MM.1S (cell line): Measurements from ENCODE around the gene IGSF5.

ENCODE experiments used
- DNase-seq: peaks from one replicate; pipeline ENCODE4 v3.0.0-alpha.2; 2015
- H2AFZ ChIP-seq: fragments of 300-600 bp; sonication (generic); 2 replicates; pipeline ENCODE4 v1.6.0; 2016; ENCODE audit warnings: antibody characterized with exemption, low read length
- H3F3A ChIP-seq: fragments of 300-600 bp; sonication (generic); 2 replicates; pipeline ENCODE4 v1.6.1; 2016; ENCODE audit warnings: mild to moderate bottlenecking, antibody characterized with exemption, low read length, moderate library complexity, mixed read lengths; ENCODE audit not compliant: insufficient read depth
- H3K27ac ChIP-seq: fragments of 300-600 bp; sonication (generic); 2 replicates; pipeline ENCODE4 v1.5.1; 2016; ENCODE audit warnings: mild to moderate bottlenecking, low read length
- H3K27me3 ChIP-seq: fragments of 300-600 bp; sonication (generic); replicated peaks from 2 replicates; pipeline ENCODE4 v1.6.0; 2016; ENCODE audit warnings: low read length; ENCODE audit not compliant: insufficient read depth
- H3K36me3 ChIP-seq: fragments of 300-600 bp; sonication (generic); replicated peaks from 2 replicates; pipeline ENCODE4 v1.6.1; 2016; ENCODE audit warnings: mild to moderate bottlenecking, low read length, mixed read lengths; ENCODE audit not compliant: insufficient read depth
- H3K4me1 ChIP-seq: fragments of 300-600 bp; sonication (generic); 2 replicates; pipeline ENCODE4 v1.6.1; 2016; ENCODE audit warnings: low read length, mixed read lengths
- H3K4me2 ChIP-seq: fragments of 300-600 bp; sonication (generic); 2 replicates; pipeline ENCODE4 v1.6.0; 2016; ENCODE audit warnings: low read depth, low read length
- H3K4me3 ChIP-seq: fragments of 300-600 bp; sonication (generic); 2 replicates; pipeline ENCODE4 v1.5.1; 2016; ENCODE audit warnings: low read length, mixed read lengths
- H3K79me2 ChIP-seq: fragments of 300-600 bp; sonication (generic); 2 replicates; pipeline ENCODE4 v1.6.1; 2016; ENCODE audit warnings: mixed run types, low read length, mixed read lengths
- H3K9ac ChIP-seq: fragments of 300-600 bp; sonication (generic); 2 replicates; pipeline ENCODE4 v1.6.1; 2016; ENCODE audit warnings: low read length, mixed read lengths
- H3K9me2 ChIP-seq: fragments of 300-600 bp; sonication (generic); replicated peaks from 2 replicates; pipeline ENCODE4 v1.6.1; 2016; ENCODE audit warnings: mild to moderate bottlenecking, low read length, mixed read lengths; ENCODE audit not compliant: insufficient read depth
- H3K9me3 ChIP-seq: fragments of 300-600 bp; sonication (generic); replicated peaks from 2 replicates; pipeline ENCODE4 v1.6.1; 2016; ENCODE audit warnings: mild to moderate bottlenecking, low read length, mixed read lengths; ENCODE audit not compliant: insufficient read depth
- H4K20me1 ChIP-seq: fragments of 300-600 bp; sonication (generic); 2 replicates; pipeline ENCODE4 v1.6.1; 2016; ENCODE audit warnings: mild to moderate bottlenecking, low read length, moderate library complexity, mixed read lengths; ENCODE audit not compliant: insufficient read depth
- EZH2 ChIP-seq: fragments of 300-600 bp; sonication (generic); optimal IDR thresholded peaks from 2 replicates; pipeline ENCODE3; 2017; ENCODE audit warnings: low read depth, mild to moderate bottlenecking, antibody characterized with exemption, low read length, mixed read lengths
- EZH2phosphoT487 ChIP-seq: fragments of 300-600 bp; sonication (generic); IDR thresholded peaks from 2 replicates; pipeline ENCODE4 v1.6.1; 2018; ENCODE audit warnings: antibody characterized with exemption, low read length
- TF ChIP-seq, protein P1 (sequence below): fragments of 300-600 bp; sonication (generic); IDR thresholded peaks from 2 replicates; pipeline ENCODE4 v1.5.1; 2016; ENCODE audit warnings: antibody characterized with exemption, low read length, mixed read lengths

The IGSF5 gene

DNA sequence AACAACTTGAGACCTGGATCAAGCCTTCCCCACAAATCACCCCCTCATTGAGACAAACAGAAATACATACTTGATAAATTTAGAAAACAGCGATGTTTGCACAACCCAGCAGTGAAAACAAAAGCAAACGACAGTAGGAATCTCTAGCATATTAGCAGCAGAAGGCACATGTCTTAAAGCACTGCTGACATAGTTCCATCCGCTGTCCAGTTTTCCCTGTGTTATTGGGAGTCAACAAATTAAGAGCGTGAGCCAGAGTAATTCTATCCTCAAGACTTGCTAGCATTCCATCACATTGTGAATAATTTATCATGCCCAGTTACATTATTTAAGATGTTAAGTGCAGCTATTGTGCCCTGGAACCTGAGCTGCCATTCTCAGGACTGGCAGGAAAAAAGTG lies 55.3 kb downstream of the IGSF5 start:
- H3F3A ChIP-seq = no peaks in the 10 kb centered on the region
- no peak overlapping the region for H2AFZ ChIP-seq
- H3K79me2 ChIP-seq = no peaks in the 10 kb centered on the region
- H3K9ac ChIP-seq = no peak overlapping the region
- no peaks in the 10 kb centered on the region for H3K9me2 ChIP-seq
- H3K4me3 ChIP-seq = no peak overlapping the region
- no peaks in the 10 kb centered on the region for H3K9me3 ChIP-seq
- H3K27ac ChIP-seq = no peak overlapping the region
- TF ChIP-seq EZH2phosphoT487 = no peak
- TF ChIP-seq, protein P1, sequence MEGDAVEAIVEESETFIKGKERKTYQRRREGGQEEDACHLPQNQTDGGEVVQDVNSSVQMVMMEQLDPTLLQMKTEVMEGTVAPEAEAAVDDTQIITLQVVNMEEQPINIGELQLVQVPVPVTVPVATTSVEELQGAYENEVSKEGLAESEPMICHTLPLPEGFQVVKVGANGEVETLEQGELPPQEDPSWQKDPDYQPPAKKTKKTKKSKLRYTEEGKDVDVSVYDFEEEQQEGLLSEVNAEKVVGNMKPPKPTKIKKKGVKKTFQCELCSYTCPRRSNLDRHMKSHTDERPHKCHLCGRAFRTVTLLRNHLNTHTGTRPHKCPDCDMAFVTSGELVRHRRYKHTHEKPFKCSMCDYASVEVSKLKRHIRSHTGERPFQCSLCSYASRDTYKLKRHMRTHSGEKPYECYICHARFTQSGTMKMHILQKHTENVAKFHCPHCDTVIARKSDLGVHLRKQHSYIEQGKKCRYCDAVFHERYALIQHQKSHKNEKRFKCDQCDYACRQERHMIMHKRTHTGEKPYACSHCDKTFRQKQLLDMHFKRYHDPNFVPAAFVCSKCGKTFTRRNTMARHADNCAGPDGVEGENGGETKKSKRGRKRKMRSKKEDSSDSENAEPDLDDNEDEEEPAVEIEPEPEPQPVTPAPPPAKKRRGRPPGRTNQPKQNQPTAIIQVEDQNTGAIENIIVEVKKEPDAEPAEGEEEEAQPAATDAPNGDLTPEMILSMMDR = no peak
- TF ChIP-seq EZH2 = no peak
- no peak for DNase-seq
- H3K4me2 ChIP-seq = no peak overlapping the region
- H4K20me1 ChIP-seq = no peaks in the 10 kb centered on the region
- no peaks in the 10 kb centered on the region for H3K27me3 ChIP-seq
- no peaks in the 10 kb centered on the region for H3K36me3 ChIP-seq
- H3K4me1 ChIP-seq = no peaks in the 10 kb centered on the region

DNA sequence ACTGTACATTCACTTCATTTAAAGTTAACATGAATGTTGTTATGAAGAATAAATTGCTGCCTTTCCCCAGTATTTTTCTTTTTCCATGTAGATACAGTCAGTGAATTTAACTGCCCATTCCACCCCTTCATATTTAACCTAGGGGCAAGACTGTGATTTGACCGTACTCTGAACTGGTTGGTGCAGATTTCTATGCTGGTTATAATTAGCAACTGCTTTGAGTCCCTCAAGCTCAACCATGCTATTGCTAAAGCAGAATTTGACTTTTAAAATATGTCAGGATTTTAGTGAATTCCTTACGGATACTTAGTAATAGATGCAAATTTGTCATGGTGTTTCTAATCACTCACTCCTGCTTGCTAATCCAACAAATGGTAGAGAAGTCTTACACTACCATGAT lies 57.2 kb downstream of the IGSF5 start:
- H3K36me3 ChIP-seq = no peaks in the 10 kb centered on the region
- no peaks in the 10 kb centered on the region for H4K20me1 ChIP-seq
- no peaks in the 10 kb centered on the region for H3K27me3 ChIP-seq
- no peak for TF ChIP-seq EZH2
- H3F3A ChIP-seq = no peaks in the 10 kb centered on the region
- no peak overlapping the region for H3K27ac ChIP-seq
- no peak overlapping the region for H2AFZ ChIP-seq
- no peaks in the 10 kb centered on the region for H3K79me2 ChIP-seq
- H3K4me1 ChIP-seq = no peaks in the 10 kb centered on the region
- DNase-seq = no peak
- H3K9me3 ChIP-seq = no peaks in the 10 kb centered on the region
- no peak overlapping the region for H3K9ac ChIP-seq
- H3K4me3 ChIP-seq = no peak overlapping the region
- no peaks in the 10 kb centered on the region for H3K9me2 ChIP-seq
- no peak overlapping the region for H3K4me2 ChIP-seq

DNA sequence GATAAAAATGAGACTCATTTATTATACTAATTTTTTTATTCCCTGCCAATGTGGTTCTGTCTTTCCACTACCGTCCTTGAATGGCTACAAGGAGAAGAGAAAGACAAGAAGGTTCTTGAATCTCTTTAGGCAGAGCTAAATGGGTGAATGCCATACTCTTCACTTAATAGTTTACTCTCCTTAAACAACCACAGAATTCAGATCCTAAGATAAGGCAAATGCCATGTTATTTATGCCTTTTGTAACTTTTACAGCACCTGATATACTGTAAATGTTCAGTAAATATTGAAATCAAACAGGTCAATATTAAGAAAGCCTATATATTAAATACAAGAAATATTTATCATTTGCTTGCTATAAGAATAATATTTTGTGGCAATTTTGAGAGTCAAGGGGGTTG lies 58.4 kb downstream of the IGSF5 start:
- Histone ChIP-seq H3K9me3 (no peaks in the 10 kb centered on the region), H4K20me1 (no peaks in the 10 kb centered on the region), H3K27ac (no peak overlapping the region), H3K9me2 (no peaks in the 10 kb centered on the region), H3K27me3 (no peaks in the 10 kb centered on the region), H3K79me2 (no peaks in the 10 kb centered on the region), H3K9ac (no peak overlapping the region), H3F3A (no peaks in the 10 kb centered on the region), H3K4me2 (no peak overlapping the region), H3K36me3 (no peaks in the 10 kb centered on the region), H3K4me3 (no peak overlapping the region), H3K4me1 (no peaks in the 10 kb centered on the region), H2AFZ (no peak overlapping the region)
- DNase-seq = no peak
- no peak for TF ChIP-seq EZH2phosphoT487
- no peak for TF ChIP-seq EZH2
- TF ChIP-seq, protein P1 = no peak

DNA sequence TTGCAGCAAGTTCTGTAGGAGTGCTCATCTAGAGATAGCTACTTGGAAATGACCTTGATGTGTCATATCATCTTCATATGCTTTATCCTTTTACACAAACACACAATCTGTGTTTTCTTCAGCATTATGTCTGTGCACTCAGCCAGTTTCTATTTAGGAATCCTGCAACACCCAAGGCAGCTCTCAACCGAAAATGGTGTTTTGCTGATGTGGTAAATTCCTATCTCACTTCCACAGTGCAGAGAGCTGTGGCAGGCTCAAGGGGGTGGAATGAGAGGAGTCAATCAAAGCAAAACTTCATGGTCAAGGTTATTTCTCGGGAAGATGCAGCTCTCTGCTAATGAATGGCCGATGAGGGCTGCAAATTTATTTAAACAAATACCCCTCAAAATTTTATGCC lies 59.3 kb downstream of the IGSF5 start:
- H3K27ac ChIP-seq = no peak overlapping the region
- no peak overlapping the region for H2AFZ ChIP-seq
- H3K9ac ChIP-seq = no peak overlapping the region
- DNase-seq = no peak
- no peaks in the 10 kb centered on the region for H3F3A ChIP-seq
- H3K27me3 ChIP-seq = no peaks in the 10 kb centered on the region
- no peaks in the 10 kb centered on the region for H3K9me3 ChIP-seq
- H3K4me1 ChIP-seq = no peaks in the 10 kb centered on the region
- H4K20me1 ChIP-seq = no peaks in the 10 kb centered on the region
- no peak overlapping the region for H3K4me3 ChIP-seq
- TF ChIP-seq, protein P1 = no peak
- TF ChIP-seq EZH2phosphoT487 = no peak
- TF ChIP-seq EZH2 = no peak
- H3K79me2 ChIP-seq = no peaks in the 10 kb centered on the region
- H3K9me2 ChIP-seq = no peaks in the 10 kb centered on the region
- no peak overlapping the region for H3K4me2 ChIP-seq
- no peaks in the 10 kb centered on the region for H3K36me3 ChIP-seq
